Type B pancreatic cell (in vitro differentiated cells): ENCODE results near the gene RAC3. TPM values are rescaled to one million over a fixed set of nuclear protein-coding genes. Genes with fewer than 3 reads are reported as not detected.

ENCODE experiments used
- DNase-seq: peaks from one replicate; pipeline ENCODE4 v3.0.0; 2021; ENCODE audit warnings: mixed read lengths; ENCODE audit not compliant: unreplicated experiment; ENCODE audit errors: extremely low spot score
- H3K27ac Mint-ChIP-seq: 2 replicates; pipeline ENCODE4 v1.8.0; 2021; ENCODE audit warnings: mild to moderate bottlenecking, mixed read lengths
- H3K27me3 Mint-ChIP-seq: 2 replicates; pipeline ENCODE4 v1.8.0; 2021; ENCODE audit warnings: mixed read lengths
- H3K36me3 Mint-ChIP-seq: 2 replicates; pipeline ENCODE4 v1.8.0; 2021; ENCODE audit warnings: mixed read lengths
- H3K4me1 Mint-ChIP-seq: one replicate; pipeline ENCODE4 v1.8.0; 2021; ENCODE audit warnings: mixed read lengths; ENCODE audit not compliant: unreplicated experiment
- H3K4me3 Mint-ChIP-seq: 2 replicates; pipeline ENCODE4 v1.8.0; 2021; ENCODE audit warnings: mild to moderate bottlenecking, mixed read lengths
- H3K9me3 Mint-ChIP-seq: 2 replicates; pipeline ENCODE4 v1.8.0; 2021; ENCODE audit warnings: mixed read lengths
- CTCF ChIP-seq: fragments of 200-600 bp; sonication (generic); conservative IDR thresholded peaks from 2 replicates; pipeline ENCODE4 v1.5.0; 2021; ENCODE audit warnings: antibody characterized with exemption, mild to moderate bottlenecking
- total RNA-seq: library from RNA; stranded (reverse); gene quantifications from 2 replicates; pipeline ENCODE4 v1.2.1, GENCODE V29; 2021; ENCODE audit warnings: low replicate concordance

RAC3 gene
- total RNA-seq, 1 donor from 2014 or later: 51.7 TPM

GRCh38 chr17:82017612-82018151 is 13.8 kb upstream of the RAC3 start:
- TF ChIP-seq CTCF: no peak
- no peak for DNase-seq
- H3K27me3 Mint-ChIP-seq: no peaks in the 10 kb centered on the region
- peaks cover 12% of the 10 kb centered on the region for H3K4me1 Mint-ChIP-seq
- no peaks in the 10 kb centered on the region for H3K36me3 Mint-ChIP-seq
- H3K27ac Mint-ChIP-seq: no peak overlapping the region
- no peaks in the 10 kb centered on the region for H3K9me3 Mint-ChIP-seq
- no peak overlapping the region for H3K4me3 Mint-ChIP-seq

GRCh38 chr17:82018152-82018988 is 13.1 kb upstream of the RAC3 start:
- no peak for TF ChIP-seq CTCF
- Mint-ChIP-seq H3K4me3 (peak overlapping the region; percentile 67), H3K27me3 (no peaks in the 10 kb centered on the region), H3K27ac (peak overlapping the region; percentile 41), H3K9me3 (no peaks in the 10 kb centered on the region), H3K36me3 (no peaks in the 10 kb centered on the region), H3K4me1 (peaks cover 9% of the 10 kb centered on the region)
- no peak for DNase-seq

GRCh38 chr17:82018989-82019689 is 12.3 kb upstream of the RAC3 start:
- Mint-ChIP-seq H3K4me1 (peaks cover 11% of the 10 kb centered on the region), H3K36me3 (no peaks in the 10 kb centered on the region), H3K9me3 (no peaks in the 10 kb centered on the region), H3K27me3 (no peaks in the 10 kb centered on the region), H3K4me3 (no peak overlapping the region), H3K27ac (no peak overlapping the region)
- no peak for TF ChIP-seq CTCF
- no peak for DNase-seq

- H3K9me3 Mint-ChIP-seq: no peaks in the 10 kb centered on the region
- no peak overlapping the region for H3K4me3 Mint-ChIP-seq
- no peak overlapping the region for H3K27ac Mint-ChIP-seq
- H3K4me1 Mint-ChIP-seq: peaks cover 12% of the 10 kb centered on the region
- DNase-seq: no peak
- TF ChIP-seq CTCF: peak; percentile 86
- no peaks in the 10 kb centered on the region for H3K36me3 Mint-ChIP-seq
- H3K27me3 Mint-ChIP-seq: no peaks in the 10 kb centered on the region
Measured at GRCh38 chr17:82019690-82020571, 11.5 kb upstream of the RAC3 start.

- Mint-ChIP-seq H3K4me3 (peak overlapping the region; percentile 34), H3K9me3 (no peaks in the 10 kb centered on the region), H3K4me1 (peaks cover 12% of the 10 kb centered on the region)
Measured at GRCh38 chr17:82020572-82021106, 10.8 kb upstream of the RAC3 start.

More at GRCh38 chr17:82020572-82021106, 10.8 kb upstream of the RAC3 start:
- no peaks in the 10 kb centered on the region for H3K36me3 Mint-ChIP-seq
- H3K27me3 Mint-ChIP-seq: no peaks in the 10 kb centered on the region
- DNase-seq: no peak
- no peak overlapping the region for H3K27ac Mint-ChIP-seq
- TF ChIP-seq CTCF: no peak
